GM21447 (cell line): Measurements from ENCODE around the gene EMP3.

Source experiments
- ATAC-seq: cut with Tn5 transposase; IDR thresholded peaks from one replicate; pipeline ENCODE4 v1.9.1; 2021; ENCODE audit not compliant: unreplicated experiment

The EMP3 gene

DNA sequence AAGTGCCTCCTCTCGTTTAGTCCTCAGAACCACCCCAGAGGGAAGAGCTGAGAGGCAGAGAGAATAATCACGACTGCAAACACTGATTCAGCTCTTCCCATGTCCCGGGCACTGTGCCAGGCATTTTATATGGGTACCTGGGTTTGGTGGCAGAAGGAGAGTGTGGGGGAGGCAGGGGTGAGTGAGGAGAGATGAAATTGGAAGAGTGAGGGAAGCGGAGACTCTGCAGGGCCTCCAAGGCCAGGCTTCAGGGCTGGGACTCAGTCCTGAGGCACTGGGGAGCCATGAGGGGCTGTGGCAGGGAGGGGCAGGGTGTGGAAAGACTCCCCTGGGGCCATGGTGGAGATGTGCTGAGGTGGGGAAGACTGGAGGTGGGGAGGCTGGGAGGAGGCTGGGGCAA, 47.6 kb downstream of the EMP3 start:
- no peak for ATAC-seq

DNA sequence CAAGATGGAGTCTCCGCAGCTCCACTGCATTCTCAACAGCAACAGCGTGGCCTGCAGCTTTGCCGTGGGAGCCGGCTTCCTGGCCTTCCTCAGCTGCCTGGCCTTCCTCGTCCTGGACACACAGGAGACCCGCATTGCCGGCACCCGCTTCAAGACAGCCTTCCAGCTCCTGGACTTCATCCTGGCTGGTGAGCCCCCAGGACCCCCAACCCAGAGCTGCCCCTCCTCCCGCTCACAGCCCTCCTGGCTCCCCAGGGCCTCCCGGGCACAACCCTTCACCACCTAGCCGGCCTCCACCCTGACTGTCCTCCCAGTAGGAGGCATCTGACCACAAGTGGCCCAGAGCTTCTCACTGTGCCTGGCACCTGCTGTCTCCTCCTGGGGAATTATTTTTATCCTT, 48.2 kb downstream of the EMP3 start:
- ATAC-seq, result no peak

DNA sequence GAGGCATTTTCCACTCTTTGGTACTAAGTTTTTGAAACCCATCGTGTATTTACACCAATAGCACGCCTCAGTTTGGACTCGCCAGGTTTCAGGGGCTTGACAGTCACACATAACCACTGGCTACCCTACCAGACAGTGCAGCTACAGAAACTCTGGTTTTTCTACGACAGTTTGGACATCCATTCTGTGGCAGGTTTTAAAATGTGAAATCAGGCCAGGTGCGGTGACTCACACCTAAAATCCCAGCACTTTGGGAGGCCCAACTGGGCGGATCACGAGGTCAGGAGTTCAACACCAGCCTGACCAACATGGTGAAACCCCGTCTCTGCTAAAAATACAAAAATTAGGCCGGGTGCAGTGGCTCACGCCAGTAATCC, 52.8 kb downstream of the EMP3 start:
- ATAC-seq, result no peak

GRCh38 chr19:48379058-48379457, 53.7 kb downstream of the EMP3 start:
- no peak for ATAC-seq
